ENCODE results near the gene B3GLCT.

DNA sequence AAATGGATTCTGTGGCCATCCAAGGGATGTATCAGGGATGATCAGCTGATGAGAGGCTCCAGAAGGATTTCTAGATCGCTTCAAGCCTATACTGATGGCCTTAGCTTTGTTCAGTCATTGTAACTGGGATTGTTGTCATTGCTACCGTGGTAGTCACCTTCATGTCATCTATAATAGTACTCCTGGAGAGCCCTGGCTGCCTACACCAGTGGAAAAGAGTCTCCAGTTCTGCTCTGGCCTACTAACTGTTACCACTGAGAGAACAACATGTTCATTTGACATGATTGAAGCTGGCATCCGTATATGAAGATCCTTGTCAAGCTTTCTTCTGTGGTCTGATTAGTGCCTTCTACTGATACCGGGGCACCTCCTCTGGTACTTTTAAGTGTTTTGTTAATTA, 131.3 kb downstream of the B3GLCT start:
- TF ChIP-seq, protein P1, sequence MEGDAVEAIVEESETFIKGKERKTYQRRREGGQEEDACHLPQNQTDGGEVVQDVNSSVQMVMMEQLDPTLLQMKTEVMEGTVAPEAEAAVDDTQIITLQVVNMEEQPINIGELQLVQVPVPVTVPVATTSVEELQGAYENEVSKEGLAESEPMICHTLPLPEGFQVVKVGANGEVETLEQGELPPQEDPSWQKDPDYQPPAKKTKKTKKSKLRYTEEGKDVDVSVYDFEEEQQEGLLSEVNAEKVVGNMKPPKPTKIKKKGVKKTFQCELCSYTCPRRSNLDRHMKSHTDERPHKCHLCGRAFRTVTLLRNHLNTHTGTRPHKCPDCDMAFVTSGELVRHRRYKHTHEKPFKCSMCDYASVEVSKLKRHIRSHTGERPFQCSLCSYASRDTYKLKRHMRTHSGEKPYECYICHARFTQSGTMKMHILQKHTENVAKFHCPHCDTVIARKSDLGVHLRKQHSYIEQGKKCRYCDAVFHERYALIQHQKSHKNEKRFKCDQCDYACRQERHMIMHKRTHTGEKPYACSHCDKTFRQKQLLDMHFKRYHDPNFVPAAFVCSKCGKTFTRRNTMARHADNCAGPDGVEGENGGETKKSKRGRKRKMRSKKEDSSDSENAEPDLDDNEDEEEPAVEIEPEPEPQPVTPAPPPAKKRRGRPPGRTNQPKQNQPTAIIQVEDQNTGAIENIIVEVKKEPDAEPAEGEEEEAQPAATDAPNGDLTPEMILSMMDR (IDR thresholded peaks at IDR 0.05; ENCODE audit: insufficient read depth, low read depth, low read length): no peak
- no peak for TF ChIP-seq EZH2 (IDR thresholded peaks at IDR 0.05; ENCODE audit: insufficient read depth, low read length)

All from astrocyte (in vitro differentiated cells and primary cell).